NCI-H1436 treated with DMSO at 0.1 percent for 48 hours (cell line): Measurements from ENCODE around the gene UBE2H.
"Not testable (repeated sequence)": the region's sequence is repeated elsewhere in the genome, so short reads cannot be mapped to it uniquely, and the experiment has no call there.

ENCODE experiments used
- DNase-seq: peaks from one replicate; lab custom pipeline; 2025; lab: John Stamatoyannopoulos, UW

UBE2H gene

GRCh38 chr7:129821476-129821875 is 131.3 kb downstream of the UBE2H start:
- DNase-seq, result no peak

GRCh38 chr7:129816742-129817141 is 136.0 kb downstream of the UBE2H start:
- no peak for DNase-seq

GRCh38 chr7:129807863-129808262 is 144.9 kb downstream of the UBE2H start:
- no peak for DNase-seq

GRCh38 chr7:129804890-129805719 is 147.7 kb downstream of the UBE2H start:
- DNase-seq, result no peak

- DNase-seq, result no peak
Measured at GRCh38 chr7:129804111-129804889, 148.5 kb downstream of the UBE2H start.

- DNase-seq, result no peak
Measured at GRCh38 chr7:129803546-129804081, 149.1 kb downstream of the UBE2H start.

GRCh38 chr7:129801882-129802281 is 150.9 kb downstream of the UBE2H start:
- peak; percentile 73 for DNase-seq

- DNase-seq, result no peak
Measured at GRCh38 chr7:129800901-129801300, 151.9 kb downstream of the UBE2H start.

- DNase-seq, result no peak
Measured at GRCh38 chr7:129799350-129799955, 153.3 kb downstream of the UBE2H start.

- DNase-seq, result no peak
Measured at GRCh38 chr7:129798616-129799349, 154.0 kb downstream of the UBE2H start.

GRCh38 chr7:129797214-129797789 is 155.5 kb downstream of the UBE2H start:
- peak; percentile 53 for DNase-seq

GRCh38 chr7:129796186-129796775 is 156.5 kb downstream of the UBE2H start:
- DNase-seq, result no peak

GRCh38 chr7:129794461-129794860 is 158.3 kb downstream of the UBE2H start:
- DNase-seq, result not testable (repeated sequence)

GRCh38 chr7:129793506-129794310 is 159.1 kb downstream of the UBE2H start:
- no peak for DNase-seq

GRCh38 chr7:129792721-129793120 is 160.0 kb downstream of the UBE2H start:
- no peak for DNase-seq

GRCh38 chr7:129790136-129790535 is 162.6 kb downstream of the UBE2H start:
- DNase-seq, result no peak

GRCh38 chr7:129789652-129790051 is 163.1 kb downstream of the UBE2H start:
- DNase-seq, result no peak

GRCh38 chr7:129789000-129789399 is 163.8 kb downstream of the UBE2H start:
- no peak for DNase-seq

- DNase-seq, result no peak
Measured at GRCh38 chr7:129786825-129787563, 165.8 kb downstream of the UBE2H start.
